ENCODE data around the gene TLE7. TPM values are rescaled to one million over a fixed set of nuclear protein-coding genes. Genes with fewer than 3 reads are reported as not detected.

The TLE7 gene
- total RNA-seq, 1 donor: not detected

DNA sequence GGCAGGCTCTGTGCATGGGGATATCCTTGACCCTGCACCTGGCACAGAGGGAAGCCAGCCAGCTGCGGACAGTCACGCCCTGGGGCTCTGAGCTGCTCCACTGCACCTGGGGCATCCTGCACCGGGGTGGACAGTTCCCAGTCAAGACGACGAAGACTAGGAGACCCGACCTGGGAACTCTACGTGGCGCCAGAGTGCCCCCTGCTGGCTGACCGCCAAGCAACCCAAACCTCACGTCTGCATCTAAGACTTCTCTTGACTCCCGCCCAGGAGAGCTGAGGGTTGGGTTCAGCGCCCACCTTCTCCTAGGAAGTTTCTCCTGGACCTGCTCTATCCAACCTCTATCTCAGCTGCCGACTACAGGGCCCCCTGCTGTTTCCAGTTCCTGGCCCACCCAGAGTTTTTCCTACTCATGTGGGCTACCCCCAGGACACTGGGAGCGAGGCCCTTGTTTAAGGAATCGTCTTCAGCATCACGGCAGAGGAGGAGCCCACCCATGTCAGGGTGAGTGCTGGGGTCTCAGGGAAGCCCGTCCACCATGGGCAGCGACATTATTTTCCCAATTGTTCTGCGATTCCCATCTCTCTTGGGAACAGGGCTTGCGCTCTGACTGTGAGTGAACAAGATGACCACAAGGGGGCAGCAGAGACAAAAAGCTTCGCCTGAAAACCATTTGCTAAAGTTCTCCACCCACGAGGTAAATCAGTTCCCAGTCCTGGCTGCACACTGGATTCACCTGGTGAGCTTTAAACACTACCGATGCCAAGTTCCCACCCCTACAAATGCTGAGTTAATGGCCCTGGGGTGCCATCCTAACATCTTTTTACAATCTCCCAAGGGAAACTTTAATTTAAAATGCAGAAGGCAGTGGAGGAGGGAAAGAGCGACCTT lies 29.3 kb downstream of the TLE7 start:
- H3K9me3 ChIP-seq (ENCODE audit: low read depth, low read length): no peaks in the 10 kb centered on the region
- H3K27me3 ChIP-seq (ENCODE audit: insufficient read depth, low read length): peaks cover 3% of the 10 kb centered on the region
- no peaks in the 10 kb centered on the region for H3K4me1 ChIP-seq (ENCODE audit: insufficient read depth, low read length)
- no peak overlapping the region for H3K4me3 ChIP-seq (ENCODE audit: low read length)

DNA sequence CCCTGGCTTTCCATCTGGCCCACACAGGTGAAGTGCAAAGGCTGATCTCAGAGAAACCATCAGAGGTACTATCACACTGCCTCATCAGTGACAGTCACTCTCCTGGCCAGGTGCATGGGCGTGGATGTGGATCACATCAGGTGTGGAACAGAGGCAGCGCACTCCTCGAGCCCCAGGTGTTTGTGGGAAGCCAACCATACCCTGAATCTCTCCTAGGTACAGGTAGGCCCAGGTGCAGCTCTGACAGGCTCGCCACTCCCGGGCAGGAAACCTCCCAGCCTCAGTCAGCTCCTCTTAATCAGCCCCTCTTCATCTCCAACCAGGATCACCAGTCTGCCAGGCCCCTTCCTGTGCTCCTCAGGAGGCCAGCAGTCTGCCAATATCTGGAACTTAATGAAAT lies 31.7 kb downstream of the TLE7 start:
- no peaks in the 10 kb centered on the region for H3K9me3 ChIP-seq (ENCODE audit: low read depth, low read length)
- no peak overlapping the region for H3K4me3 ChIP-seq (ENCODE audit: low read length)
- H3K27me3 ChIP-seq (ENCODE audit: insufficient read depth, low read length): no peaks in the 10 kb centered on the region
- no peaks in the 10 kb centered on the region for H3K4me1 ChIP-seq (ENCODE audit: insufficient read depth, low read length)

GRCh38 chr16:71409011-71409775 lies 32.7 kb downstream of the TLE7 start:
- no peaks in the 10 kb centered on the region for H3K27me3 ChIP-seq (ENCODE audit: insufficient read depth, low read length)
- H3K4me1 ChIP-seq (ENCODE audit: insufficient read depth, low read length): no peaks in the 10 kb centered on the region
- H3K4me3 ChIP-seq (ENCODE audit: low read length): no peak overlapping the region
- H3K9me3 ChIP-seq (ENCODE audit: low read depth, low read length): no peaks in the 10 kb centered on the region

- no peaks in the 10 kb centered on the region for H3K27me3 ChIP-seq (ENCODE audit: insufficient read depth, low read length)
- H3K4me1 ChIP-seq (ENCODE audit: insufficient read depth, low read length): no peaks in the 10 kb centered on the region
- H3K9me3 ChIP-seq (ENCODE audit: low read depth, low read length): no peaks in the 10 kb centered on the region
- no peak overlapping the region for H3K4me3 ChIP-seq (ENCODE audit: low read length)
Measured at GRCh38 chr16:71408536-71408935, 33.3 kb downstream of the TLE7 start.

GRCh38 chr16:71407731-71408130 lies 34.1 kb downstream of the TLE7 start:
- no peak overlapping the region for H3K4me3 ChIP-seq (ENCODE audit: low read length)
- no peaks in the 10 kb centered on the region for H3K4me1 ChIP-seq (ENCODE audit: insufficient read depth, low read length)
- no peaks in the 10 kb centered on the region for H3K9me3 ChIP-seq (ENCODE audit: low read depth, low read length)
- H3K27me3 ChIP-seq (ENCODE audit: insufficient read depth, low read length): no peaks in the 10 kb centered on the region

DNA sequence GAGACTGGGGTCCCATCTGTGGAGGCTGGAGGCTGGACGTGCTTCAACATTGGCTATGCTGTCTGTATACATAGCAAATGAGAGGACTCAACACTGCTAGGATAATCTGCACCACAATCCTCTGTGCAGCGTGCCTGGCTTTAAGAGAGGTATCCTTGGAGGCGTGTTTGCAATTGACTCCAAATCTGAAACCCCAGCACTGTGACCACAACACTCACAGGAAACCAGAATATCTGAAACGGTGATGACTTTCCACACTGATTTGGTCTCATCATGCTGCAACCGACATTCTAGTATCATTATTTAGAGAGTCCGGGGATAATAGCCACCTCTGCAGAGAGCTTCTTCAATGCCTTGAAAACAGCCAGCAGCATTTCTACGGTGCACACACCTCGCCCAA lies 35.1 kb downstream of the TLE7 start:
- no peak overlapping the region for H3K4me3 ChIP-seq (ENCODE audit: low read length)
- no peaks in the 10 kb centered on the region for H3K27me3 ChIP-seq (ENCODE audit: insufficient read depth, low read length)
- H3K9me3 ChIP-seq (ENCODE audit: low read depth, low read length): no peaks in the 10 kb centered on the region
- H3K4me1 ChIP-seq (ENCODE audit: insufficient read depth, low read length): no peaks in the 10 kb centered on the region

- Histone ChIP-seq H3K27me3 (ENCODE audit: insufficient read depth, low read length) (no peaks in the 10 kb centered on the region), H3K4me3 (ENCODE audit: low read length) (no peak overlapping the region), H3K4me1 (ENCODE audit: insufficient read depth, low read length) (no peaks in the 10 kb centered on the region), H3K9me3 (ENCODE audit: low read depth, low read length) (no peaks in the 10 kb centered on the region)
Measured at GRCh38 chr16:71406316-71406715, 35.5 kb downstream of the TLE7 start.

DNA sequence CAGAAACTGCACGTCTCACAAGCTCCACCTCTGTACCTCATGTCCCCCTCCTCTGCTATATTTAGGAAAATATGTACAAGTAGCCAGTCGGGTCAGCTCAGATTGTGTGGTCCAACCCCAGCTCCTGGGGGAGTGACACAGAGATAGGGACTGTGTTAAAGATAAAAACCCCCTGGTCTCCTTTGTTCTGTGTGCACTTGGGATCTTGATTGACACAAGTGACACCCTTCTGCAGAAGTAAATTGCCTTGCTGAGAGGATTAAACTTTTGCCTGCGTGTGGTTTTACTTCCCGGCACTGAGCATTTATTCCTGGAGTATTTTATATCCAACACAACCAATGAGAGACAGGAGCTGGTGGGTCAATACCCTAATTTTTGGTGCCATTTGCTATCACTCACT lies 37.5 kb downstream of the TLE7 start:
- Histone ChIP-seq H3K4me1 (ENCODE audit: insufficient read depth, low read length) (no peaks in the 10 kb centered on the region), H3K9me3 (ENCODE audit: low read depth, low read length) (no peaks in the 10 kb centered on the region), H3K27me3 (ENCODE audit: insufficient read depth, low read length) (no peaks in the 10 kb centered on the region), H3K4me3 (ENCODE audit: low read length) (no peak overlapping the region)

GRCh38 chr16:71402674-71403073 lies 39.2 kb downstream of the TLE7 start:
- Histone ChIP-seq H3K27me3 (ENCODE audit: insufficient read depth, low read length) (no peaks in the 10 kb centered on the region), H3K4me3 (ENCODE audit: low read length) (no peak overlapping the region), H3K4me1 (ENCODE audit: insufficient read depth, low read length) (no peaks in the 10 kb centered on the region), H3K9me3 (ENCODE audit: low read depth, low read length) (no peaks in the 10 kb centered on the region)

GRCh38 chr16:71402007-71402406 lies 39.8 kb downstream of the TLE7 start:
- no peak overlapping the region for H3K4me3 ChIP-seq (ENCODE audit: low read length)
- no peaks in the 10 kb centered on the region for H3K9me3 ChIP-seq (ENCODE audit: low read depth, low read length)

GRCh38 chr16:71399801-71400563 lies 41.9 kb downstream of the TLE7 start:
- H3K4me3 ChIP-seq (ENCODE audit: low read length): no peak overlapping the region
- H3K27me3 ChIP-seq (ENCODE audit: insufficient read depth, low read length): no peaks in the 10 kb centered on the region
- H3K9me3 ChIP-seq (ENCODE audit: low read depth, low read length): no peaks in the 10 kb centered on the region
- no peaks in the 10 kb centered on the region for H3K4me1 ChIP-seq (ENCODE audit: insufficient read depth, low read length)

More at GRCh38 chr16:71402007-71402406, 39.8 kb downstream of the TLE7 start:
- Histone ChIP-seq H3K4me1 (ENCODE audit: insufficient read depth, low read length) (no peaks in the 10 kb centered on the region), H3K27me3 (ENCODE audit: insufficient read depth, low read length) (no peaks in the 10 kb centered on the region)

- Histone ChIP-seq H3K4me3 (ENCODE audit: low read length) (no peak overlapping the region), H3K9me3 (ENCODE audit: low read depth, low read length) (no peaks in the 10 kb centered on the region), H3K4me1 (ENCODE audit: insufficient read depth, low read length) (no peaks in the 10 kb centered on the region), H3K27me3 (ENCODE audit: insufficient read depth, low read length) (no peaks in the 10 kb centered on the region)
Measured at GRCh38 chr16:71396594-71396993, 45.3 kb downstream of the TLE7 start.

- no peaks in the 10 kb centered on the region for H3K27me3 ChIP-seq (ENCODE audit: insufficient read depth, low read length)
- H3K9me3 ChIP-seq (ENCODE audit: low read depth, low read length): no peaks in the 10 kb centered on the region
- no peaks in the 10 kb centered on the region for H3K4me1 ChIP-seq (ENCODE audit: insufficient read depth, low read length)
- H3K4me3 ChIP-seq (ENCODE audit: low read length): no peak overlapping the region
Measured at GRCh38 chr16:71389330-71389729, 52.5 kb downstream of the TLE7 start.

DNA sequence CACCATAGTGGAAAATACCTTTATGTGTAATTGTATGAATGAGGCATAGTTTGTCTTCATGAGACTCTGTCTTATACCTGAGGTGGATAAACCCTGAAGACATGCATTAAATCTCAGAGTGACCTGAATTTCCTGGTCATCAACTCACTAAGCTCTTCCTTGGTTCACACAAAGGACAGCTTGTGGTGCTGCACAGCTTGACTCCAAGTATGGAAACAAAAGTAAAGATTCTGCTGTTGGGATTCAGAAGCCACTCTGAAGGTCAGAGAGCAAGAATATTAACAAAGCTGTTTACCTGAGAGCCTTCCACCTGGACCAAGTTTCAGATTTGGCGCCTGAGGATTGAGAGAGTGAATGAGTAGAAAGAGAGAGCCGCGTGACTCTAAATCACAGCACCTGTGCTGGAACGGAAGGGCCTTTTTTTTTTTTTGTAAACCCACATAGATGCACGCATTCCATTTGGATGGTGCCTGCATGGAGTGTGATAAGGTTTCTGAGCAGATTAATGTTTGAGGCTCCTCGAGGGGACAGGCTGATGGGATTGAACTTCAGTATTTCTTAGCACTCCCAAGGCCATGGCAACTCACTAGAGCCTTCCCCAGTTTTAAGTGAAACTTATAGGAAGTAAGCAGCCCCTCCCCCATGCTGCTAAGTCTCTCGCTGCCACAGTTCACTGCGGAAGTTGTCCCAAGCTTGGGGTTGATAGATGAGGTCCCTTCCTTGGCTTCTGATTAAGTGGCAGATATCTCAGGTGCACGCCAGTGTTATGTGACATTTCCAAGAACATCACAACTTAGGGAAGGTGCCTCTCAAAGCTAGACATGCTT lies 54.6 kb downstream of the TLE7 start:
- Histone ChIP-seq H3K4me1 (ENCODE audit: insufficient read depth, low read length) (no peaks in the 10 kb centered on the region), H3K4me3 (ENCODE audit: low read length) (no peak overlapping the region), H3K9me3 (ENCODE audit: low read depth, low read length) (no peaks in the 10 kb centered on the region), H3K27me3 (ENCODE audit: insufficient read depth, low read length) (no peaks in the 10 kb centered on the region)
